OCI-LY7 (cell line): ENCODE results near the gene UBA1. TPM values are rescaled to one million over a fixed set of nuclear protein-coding genes. Genes with fewer than 3 reads are reported as not detected.

ENCODE experiments used
- BruUV-seq: library from RNA; stranded (reverse); fragments of 400-500 nt; replicated peaks from 2 replicates; lab custom pipeline; 2021; lab: Mats Ljungman, UMichigan
- CTCF ChIA-PET: fragments of 300-600 bp; sonication (Branson Sonifier 250); formaldehyde crosslinking; loops from one replicate; lab custom pipeline; 2022; ENCODE audit warnings: antibody characterized with exemption; ENCODE audit not compliant: unreplicated experiment; lab: Charles Lee
- POLR2A ChIA-PET: fragments of 300-600 bp; sonication (Branson Sonifier 250); formaldehyde crosslinking; loops from one replicate; lab custom pipeline; 2022; ENCODE audit warnings: antibody characterized with exemption; lab: Charles Lee
- DNase-seq: peaks from one replicate; pipeline ENCODE4 v3.0.0-alpha.2; 2015; ENCODE audit warnings: low spot score
- H2AFZ ChIP-seq: fragments of 200-600 bp; sonication (generic), shearing (Covaris generic); 2 replicates; pipeline ENCODE4 v1.6.1; 2014; ENCODE audit warnings: mild to moderate bottlenecking, antibody characterized with exemption, low read length, moderate library complexity
- H3K27ac ChIP-seq: fragments of 200-600 bp; sonication (generic); 2 replicates; pipeline ENCODE4 v1.5.1; 2014; ENCODE audit warnings: mixed run types, low read depth, mild to moderate bottlenecking, moderate library complexity, low read length, inconsistent platforms; ENCODE audit not compliant: poor library complexity, severe bottlenecking
- H3K36me3 ChIP-seq: fragments of 200-600 bp; sonication (generic); 2 replicates; pipeline ENCODE4 v1.6.1; 2014; ENCODE audit warnings: mild to moderate bottlenecking, antibody characterized with exemption, low read length, moderate library complexity, mixed read lengths; ENCODE audit not compliant: insufficient read depth
- H3K4me1 ChIP-seq: fragments of 200-600 bp; sonication (generic); 2 replicates; pipeline ENCODE4 v1.5.1; 2014; ENCODE audit warnings: mild to moderate bottlenecking, low read length; ENCODE audit not compliant: insufficient read depth, poor library complexity, severe bottlenecking
- H3K4me2 ChIP-seq: fragments of 200-600 bp; sonication (generic); 2 replicates; pipeline ENCODE4 v1.6.1; 2014; ENCODE audit warnings: mild to moderate bottlenecking, low read length
- H3K4me3 ChIP-seq: fragments of 200-600 bp; sonication (generic); 2 replicates; pipeline ENCODE4 v1.5.1; 2014; ENCODE audit warnings: mild to moderate bottlenecking, low read depth, low read length; ENCODE audit not compliant: poor library complexity, severe bottlenecking
- H3K79me2 ChIP-seq: fragments of 200-600 bp; sonication (generic); 2 replicates; pipeline ENCODE4 v1.6.1; 2016; ENCODE audit warnings: low read depth, mild to moderate bottlenecking, low read length, moderate library complexity, mixed read lengths; ENCODE audit not compliant: insufficient read depth
- H3K9me2 ChIP-seq: fragments of 200-600 bp; sonication (generic); 2 replicates; pipeline ENCODE4 v1.6.1; 2016; ENCODE audit warnings: mild to moderate bottlenecking, low read length, mixed read lengths; ENCODE audit not compliant: insufficient read depth
- H3K9me3 ChIP-seq: fragments of 200-600 bp; sonication (generic); 2 replicates; pipeline ENCODE4 v1.6.1; 2014; ENCODE audit warnings: mild to moderate bottlenecking, mixed run types, low read length, mixed read lengths
- H4K20me1 ChIP-seq: fragments of 200-600 bp; sonication (generic); 2 replicates; pipeline ENCODE4 v1.6.1; 2014; ENCODE audit warnings: mild to moderate bottlenecking, antibody characterized with exemption, low read length, moderate library complexity, mixed read lengths; ENCODE audit not compliant: insufficient read depth
- EZH2phosphoT487 ChIP-seq: fragments of 200-600 bp; sonication (generic); IDR thresholded peaks from 2 replicates; pipeline ENCODE4 v1.6.1; 2018; ENCODE audit warnings: low read depth, borderline replicate concordance, mild to moderate bottlenecking, mixed run types, antibody characterized with exemption, low read length, moderate library complexity, mixed read lengths
- intact Hi-C: fragments of 100-400 bp; cut with micrococcal nuclease; formaldehyde crosslinking; loops from one replicate; pipeline ENCODE4 v1.10.0; 2022; ENCODE audit not compliant: unreplicated experiment
- total RNA-seq, 2 experiments: library from RNA; depleted of rRNA in 1 of 2; stranded (reverse); fragments of >200 nt in 1 of 2; shearing (Covaris generic) in 1 of 2; gene quantifications; 2 replicates each; pipeline ENCODE4 v1.2.3, GENCODE V29; 2014 to 2022
- TF ChIP-seq, protein P1 (sequence below): fragments of 200-600 bp; sonication (generic); conservative IDR thresholded peaks from 2 replicates; pipeline ENCODE4 v1.5.1; 2014; ENCODE audit warnings: mild to moderate bottlenecking, antibody characterized with exemption, low read length, moderate library complexity, mixed read lengths

The UBA1 gene
- total RNA-seq, 2 experiments from 2014 or later: 169 to 294 TPM

GRCh38 chrX:47170861-47171692 is 22.6 kb upstream of the UBA1 start:
- no peaks in the 10 kb centered on the region for H3K4me1 ChIP-seq
- H3K79me2 ChIP-seq: no peaks in the 10 kb centered on the region; the same call in 1 of the 2 replicates
- H3K36me3 ChIP-seq: peaks cover 15% of the 10 kb centered on the region
- H4K20me1 ChIP-seq: no peaks in the 10 kb centered on the region
- BruUV-seq: no TSS peak
- POLR2A ChIA-PET: interaction anchor here (0.6 kb wide), 1 partner anchor 1229 kb away, joined by 3 read pairs; no protein-coding TSS in a partner anchor
- H3K9me2 ChIP-seq: no peaks in the 10 kb centered on the region
- H3K4me3 ChIP-seq: no peak overlapping the region
- intact Hi-C loops: no loop called here
- no peak overlapping the region for H3K4me2 ChIP-seq
- H2AFZ ChIP-seq: no peak overlapping the region
- DNase-seq: no peak
- no peaks in the 10 kb centered on the region for H3K9me3 ChIP-seq
- no peak for TF ChIP-seq EZH2phosphoT487
- TF ChIP-seq, protein P1, sequence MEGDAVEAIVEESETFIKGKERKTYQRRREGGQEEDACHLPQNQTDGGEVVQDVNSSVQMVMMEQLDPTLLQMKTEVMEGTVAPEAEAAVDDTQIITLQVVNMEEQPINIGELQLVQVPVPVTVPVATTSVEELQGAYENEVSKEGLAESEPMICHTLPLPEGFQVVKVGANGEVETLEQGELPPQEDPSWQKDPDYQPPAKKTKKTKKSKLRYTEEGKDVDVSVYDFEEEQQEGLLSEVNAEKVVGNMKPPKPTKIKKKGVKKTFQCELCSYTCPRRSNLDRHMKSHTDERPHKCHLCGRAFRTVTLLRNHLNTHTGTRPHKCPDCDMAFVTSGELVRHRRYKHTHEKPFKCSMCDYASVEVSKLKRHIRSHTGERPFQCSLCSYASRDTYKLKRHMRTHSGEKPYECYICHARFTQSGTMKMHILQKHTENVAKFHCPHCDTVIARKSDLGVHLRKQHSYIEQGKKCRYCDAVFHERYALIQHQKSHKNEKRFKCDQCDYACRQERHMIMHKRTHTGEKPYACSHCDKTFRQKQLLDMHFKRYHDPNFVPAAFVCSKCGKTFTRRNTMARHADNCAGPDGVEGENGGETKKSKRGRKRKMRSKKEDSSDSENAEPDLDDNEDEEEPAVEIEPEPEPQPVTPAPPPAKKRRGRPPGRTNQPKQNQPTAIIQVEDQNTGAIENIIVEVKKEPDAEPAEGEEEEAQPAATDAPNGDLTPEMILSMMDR: no peak
- CTCF ChIA-PET: no interaction called here
- H3K27ac ChIP-seq: no peak overlapping the region

DNA sequence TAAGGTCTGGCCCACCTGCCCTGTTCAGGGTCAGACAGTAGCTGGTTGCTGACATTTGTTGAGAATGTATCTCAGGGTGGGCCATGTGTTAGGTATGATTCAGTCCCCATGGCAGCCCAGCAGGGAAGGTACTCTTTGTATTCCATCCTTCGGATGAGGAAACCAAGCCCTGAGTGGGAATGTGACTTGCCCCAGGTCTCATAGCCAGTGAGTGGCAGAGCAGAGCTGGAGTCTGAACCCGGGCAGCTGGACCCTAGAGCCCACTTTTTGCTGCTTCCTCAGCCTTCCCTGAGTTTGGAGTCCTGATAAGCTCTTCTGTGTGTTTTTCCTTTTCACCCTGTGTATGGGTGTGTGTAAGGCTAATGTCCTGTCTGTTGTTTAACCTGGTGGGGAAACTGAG is 21.6 kb upstream of the UBA1 start:
- Histone ChIP-seq H3K36me3 (peaks cover 20% of the 10 kb centered on the region), H3K4me1 (no peaks in the 10 kb centered on the region), H3K4me3 (no peak overlapping the region), H3K9me2 (no peaks in the 10 kb centered on the region), H3K9me3 (no peaks in the 10 kb centered on the region), H4K20me1 (no peaks in the 10 kb centered on the region), H3K4me2 (no peak overlapping the region), H3K27ac (no peak overlapping the region), H2AFZ (no peak overlapping the region), H3K79me2 (no peaks in the 10 kb centered on the region)
- no peak for DNase-seq
- POLR2A ChIA-PET: no interaction called here
- no TSS peak for BruUV-seq
- intact Hi-C loops: no loop called here
- TF ChIP-seq EZH2phosphoT487: no peak
- TF ChIP-seq, protein P1: no peak
- CTCF ChIA-PET: no interaction called here

DNA sequence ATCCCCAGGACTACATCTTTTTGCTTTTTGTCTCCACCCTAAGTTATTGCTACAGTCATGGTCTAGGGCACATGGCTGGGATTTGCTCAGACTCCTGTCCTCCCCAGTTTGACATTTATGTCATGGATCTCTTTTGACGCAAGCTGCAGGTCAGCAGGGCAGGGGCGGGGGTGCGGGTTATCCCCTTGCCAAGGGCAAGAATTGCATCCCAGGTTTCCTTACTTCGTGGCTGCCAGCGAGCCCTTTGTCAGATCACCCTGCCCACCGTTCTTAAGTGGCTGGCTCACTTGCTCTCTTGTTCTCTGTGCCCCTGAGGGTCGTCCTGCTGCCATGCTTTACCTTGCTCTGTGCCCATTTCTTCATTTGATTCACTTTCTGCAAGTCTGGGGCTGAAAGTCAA is 21.1 kb upstream of the UBA1 start:
- TF ChIP-seq, protein P1: no peak
- TF ChIP-seq EZH2phosphoT487: no peak
- Histone ChIP-seq H2AFZ (no peak overlapping the region), H3K4me1 (no peaks in the 10 kb centered on the region), H3K27ac (no peak overlapping the region), H3K36me3 (peaks cover 26% of the 10 kb centered on the region), H4K20me1 (no peaks in the 10 kb centered on the region), H3K4me2 (no peak overlapping the region), H3K4me3 (no peak overlapping the region), H3K79me2 (no peaks in the 10 kb centered on the region), H3K9me3 (no peaks in the 10 kb centered on the region), H3K9me2 (no peaks in the 10 kb centered on the region)
- DNase-seq: no peak
- intact Hi-C loops: no loop called here
- ChIA-PET CTCF (no interaction called here), POLR2A (no interaction called here)
- no TSS peak for BruUV-seq
